Transverse colon (tissue), 4 donors: ENCODE measurements around the gene ECT2L. TPM values are rescaled to one million over a fixed set of nuclear protein-coding genes. Genes with fewer than 3 reads are reported as not detected.

Source experiments
- DNase-seq: peaks from one replicate; pipeline ENCODE4 v3.0.0-alpha.2; 2019
- H3K27ac ChIP-seq, 4 donors: fragments of 200-600 bp; sonication (generic); 2 replicates each; pipeline ENCODE4 v1.5.1; 2016 to 2018; ENCODE audit warnings: inconsistent platforms in 4 of 4
- H3K27me3 ChIP-seq: fragments of 200-600 bp; sonication (generic); 2 replicates; pipeline ENCODE4 v1.5.1; 2017; ENCODE audit warnings: inconsistent platforms
- H3K36me3 ChIP-seq, 4 donors: fragments of 200-600 bp; sonication (generic); 2 replicates each; pipeline ENCODE4 v1.5.1; 2017 to 2019; ENCODE audit warnings: inconsistent platforms in 4 of 4
- H3K4me1 ChIP-seq, 4 donors: fragments of 200-600 bp; sonication (generic); 2 replicates each; pipeline ENCODE4 v1.5.1; 2017 to 2020; ENCODE audit warnings: inconsistent platforms in 4 of 4
- H3K4me3 ChIP-seq, 4 donors: fragments of 200-600 bp; sonication (generic); 1 replicate in 1 of 4; 2 replicates in 3 of 4; pipeline versions ENCODE4 v1.5.1 to v1.6.1; 2017 to 2019; ENCODE audit warnings: inconsistent platforms in 4 of 4
- H3K9me3 ChIP-seq, 2 donors: fragments of 200-600 bp; sonication (generic); 2 replicates each; pipeline ENCODE4 v1.5.1; 2017 to 2019; ENCODE audit warnings: inconsistent platforms in 2 of 2
- EP300 ChIP-seq: sonication (generic); formaldehyde crosslinking; IDR thresholded peaks from one replicate; pipeline ENCODE4 v1.6.1; 2017; ENCODE audit warnings: antibody characterized with exemption, low read depth
- POLR2A ChIP-seq: fragments of 450-650 bp; IDR thresholded peaks from one replicate; pipeline ENCODE4 v1.6.1; 2016; ENCODE audit warnings: antibody characterized with exemption, mild to moderate bottlenecking, moderate library complexity
- POLR2AphosphoS5 ChIP-seq, 3 donors: sonication (generic); formaldehyde crosslinking; IDR thresholded peaks; one replicate each; pipeline ENCODE4 v1.6.1; 2016; ENCODE audit warnings: antibody characterized with exemption in 3 of 3
- WGBS, 2 donors: methylation state at CpG; one replicate each; pipeline ENCODE4 v1.1.5; 2018; ENCODE audit warnings: low coverage in 1 of 2; 5-methylcytosine and 5-hydroxymethylcytosine counted together
- in situ Hi-C, 4 donors: fragments of 200-750 bp; cut with MboI; loops; one replicate each; pipeline versions ENCODE4 v1.15.0 to v1.15.1; 2017; ENCODE audit warnings: low sequenced_read_pairs in 3 of 4, low pct_ligation_motif_present in 1 of 4, low pct_unique_long_range_greater_than_20kb in 1 of 4
- intact Hi-C: fragments of 100-400 bp; cut with DNase I; formaldehyde crosslinking; loops from one replicate; pipeline ENCODE4 v1.15.1; 2023; ENCODE audit warnings: low total_unique reads
- total RNA-seq, 4 donors: library from RNA; depleted of rRNA; stranded (reverse); fragments of >200 nt; gene quantifications; one replicate each; pipeline ENCODE4 v1.1.0, GENCODE V29; 2016
- TF ChIP-seq, protein P1 (sequence below), 5 experiments: fragments of 200-600 bp in 3 of 5; fragments of 450-650 bp in 2 of 5; sonication (generic) in 3 of 5; IDR thresholded peaks; 1 replicate in 2 of 5; 2 replicates in 3 of 5; pipeline ENCODE4 v1.5.1; 2016 to 2017; ENCODE audit warnings: antibody characterized with exemption in 5 of 5, inconsistent platforms in 3 of 5, mild to moderate bottlenecking in 2 of 5, moderate library complexity in 1 of 5

ECT2L gene
- total RNA-seq, 4 donors from 2014 or later: 0.16 TPM; not detected in 3

DNA sequence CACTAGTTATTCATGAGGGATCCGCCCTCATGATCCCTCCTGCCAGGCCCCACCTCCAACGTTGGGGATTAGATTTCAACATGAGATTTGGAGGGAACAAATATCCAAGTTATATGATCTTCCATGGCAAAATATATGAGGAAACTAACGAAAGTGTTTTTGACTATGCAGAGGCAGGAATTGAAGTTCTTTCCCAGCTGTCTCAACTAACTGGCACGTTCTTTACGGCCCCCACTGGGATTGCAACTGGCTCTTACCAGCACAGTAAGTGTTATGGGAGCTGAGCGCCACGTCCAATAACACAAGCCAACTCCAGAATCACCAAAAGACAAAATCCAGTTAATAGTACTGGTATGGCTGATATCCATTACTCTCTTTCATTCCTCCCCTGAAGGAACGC, 66.6 kb downstream of the ECT2L start:
- H3K4me1 ChIP-seq: no peaks in the 10 kb centered on the region
- H3K27ac ChIP-seq: no peak overlapping the region
- intact Hi-C loops: no loop called here
- H3K36me3 ChIP-seq: no peaks in the 10 kb centered on the region
- in situ Hi-C loops: no loop called here
- no peak overlapping the region for H3K4me3 ChIP-seq
- DNase-seq: no peak
- WGBS, 2 donors: 75 to 91% methylated on average over 1 to 8 of the region's 8 CpGs
- no peaks in the 10 kb centered on the region for H3K9me3 ChIP-seq
- TF ChIP-seq, protein P1, sequence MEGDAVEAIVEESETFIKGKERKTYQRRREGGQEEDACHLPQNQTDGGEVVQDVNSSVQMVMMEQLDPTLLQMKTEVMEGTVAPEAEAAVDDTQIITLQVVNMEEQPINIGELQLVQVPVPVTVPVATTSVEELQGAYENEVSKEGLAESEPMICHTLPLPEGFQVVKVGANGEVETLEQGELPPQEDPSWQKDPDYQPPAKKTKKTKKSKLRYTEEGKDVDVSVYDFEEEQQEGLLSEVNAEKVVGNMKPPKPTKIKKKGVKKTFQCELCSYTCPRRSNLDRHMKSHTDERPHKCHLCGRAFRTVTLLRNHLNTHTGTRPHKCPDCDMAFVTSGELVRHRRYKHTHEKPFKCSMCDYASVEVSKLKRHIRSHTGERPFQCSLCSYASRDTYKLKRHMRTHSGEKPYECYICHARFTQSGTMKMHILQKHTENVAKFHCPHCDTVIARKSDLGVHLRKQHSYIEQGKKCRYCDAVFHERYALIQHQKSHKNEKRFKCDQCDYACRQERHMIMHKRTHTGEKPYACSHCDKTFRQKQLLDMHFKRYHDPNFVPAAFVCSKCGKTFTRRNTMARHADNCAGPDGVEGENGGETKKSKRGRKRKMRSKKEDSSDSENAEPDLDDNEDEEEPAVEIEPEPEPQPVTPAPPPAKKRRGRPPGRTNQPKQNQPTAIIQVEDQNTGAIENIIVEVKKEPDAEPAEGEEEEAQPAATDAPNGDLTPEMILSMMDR (IDR thresholded peaks at IDR 0.05): no peak
- no peak for TF ChIP-seq POLR2AphosphoS5 (IDR thresholded peaks at IDR 0.05)
- TF ChIP-seq POLR2A: no peak
- TF ChIP-seq EP300: no peak
- H3K27me3 ChIP-seq: no peaks in the 10 kb centered on the region

DNA sequence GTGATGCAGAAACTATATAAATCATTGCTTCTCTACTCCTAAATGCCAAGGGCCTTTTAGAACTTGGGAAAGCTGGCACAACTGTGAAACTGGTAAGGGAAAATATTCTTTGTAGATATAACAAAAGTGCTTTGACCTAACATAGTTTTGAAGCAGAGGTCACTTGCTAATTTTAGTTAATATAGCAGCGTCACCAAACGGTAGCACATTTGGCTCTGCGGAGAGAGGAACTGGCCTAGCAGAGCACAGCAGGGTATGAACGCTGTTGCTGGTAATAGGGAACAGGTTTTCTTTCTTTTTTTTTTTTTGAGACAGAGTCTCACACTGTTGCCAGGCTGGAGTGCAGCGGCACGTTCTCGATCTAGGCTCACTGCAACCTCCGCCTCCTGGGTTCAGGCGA, 67.4 kb downstream of the ECT2L start:
- Histone ChIP-seq H3K4me1 (no peaks in the 10 kb centered on the region), H3K27me3 (no peaks in the 10 kb centered on the region), H3K36me3 (no peaks in the 10 kb centered on the region), H3K4me3 (no peak overlapping the region), H3K27ac (no peak overlapping the region), H3K9me3 (no peaks in the 10 kb centered on the region)
- in situ Hi-C loops (no loop called here), intact Hi-C loops (no loop called here)
- no peak for DNase-seq
- no peak for TF ChIP-seq POLR2A
- TF ChIP-seq, protein P1 (IDR thresholded peaks at IDR 0.05): no peak
- no peak for TF ChIP-seq POLR2AphosphoS5 (IDR thresholded peaks at IDR 0.05)
- TF ChIP-seq EP300: no peak
- 80% methylated on average over 8 to 9 of the region's 9 CpGs for WGBS, 2 donors

DNA sequence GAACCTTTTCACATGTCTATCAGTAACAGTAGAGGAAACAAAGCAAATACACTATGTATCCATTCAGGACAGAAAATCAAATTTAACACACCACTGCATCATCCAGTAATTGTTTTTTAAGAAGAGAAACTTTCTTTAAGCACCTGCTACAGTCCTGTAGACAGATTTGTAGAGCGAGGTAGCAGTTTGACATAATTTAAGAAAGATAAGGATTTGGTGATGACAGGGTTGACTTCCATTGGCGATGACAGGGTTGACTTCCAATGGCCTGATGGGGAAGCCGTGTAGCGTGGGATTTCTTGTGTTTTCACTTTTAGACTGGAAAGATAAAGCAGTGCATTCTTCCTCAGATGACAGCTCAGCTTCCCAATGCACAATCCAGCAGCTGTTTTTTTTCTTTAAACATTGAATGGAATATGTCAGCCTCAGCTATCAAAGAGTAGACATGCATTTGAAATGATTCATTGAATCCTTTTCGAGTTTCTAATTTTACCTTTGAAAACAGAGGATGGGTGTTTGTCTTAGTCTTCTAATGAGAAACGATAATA, 68.5 kb downstream of the ECT2L start:
- in situ Hi-C loops: no loop called here
- no peak for DNase-seq
- intact Hi-C loops: no loop called here
- Histone ChIP-seq H3K4me3 (no peak overlapping the region), H3K27ac (no peak overlapping the region), H3K4me1 (peaks cover 0 to 5% (median 0%) of the 10 kb centered on the region in 4 donors), H3K9me3 (no peaks in the 10 kb centered on the region), H3K36me3 (no peaks in the 10 kb centered on the region), H3K27me3 (no peaks in the 10 kb centered on the region)
- TF ChIP-seq POLR2A (no peak), POLR2AphosphoS5 (IDR thresholded peaks at IDR 0.05) (no peak), EP300 (no peak)
- TF ChIP-seq, protein P1 (IDR thresholded peaks at IDR 0.05): no peak
- whole genome bisulfite sequencing, 2 donors: 72 to 87% methylated on average over 5 to 6 of the region's 6 CpGs

DNA sequence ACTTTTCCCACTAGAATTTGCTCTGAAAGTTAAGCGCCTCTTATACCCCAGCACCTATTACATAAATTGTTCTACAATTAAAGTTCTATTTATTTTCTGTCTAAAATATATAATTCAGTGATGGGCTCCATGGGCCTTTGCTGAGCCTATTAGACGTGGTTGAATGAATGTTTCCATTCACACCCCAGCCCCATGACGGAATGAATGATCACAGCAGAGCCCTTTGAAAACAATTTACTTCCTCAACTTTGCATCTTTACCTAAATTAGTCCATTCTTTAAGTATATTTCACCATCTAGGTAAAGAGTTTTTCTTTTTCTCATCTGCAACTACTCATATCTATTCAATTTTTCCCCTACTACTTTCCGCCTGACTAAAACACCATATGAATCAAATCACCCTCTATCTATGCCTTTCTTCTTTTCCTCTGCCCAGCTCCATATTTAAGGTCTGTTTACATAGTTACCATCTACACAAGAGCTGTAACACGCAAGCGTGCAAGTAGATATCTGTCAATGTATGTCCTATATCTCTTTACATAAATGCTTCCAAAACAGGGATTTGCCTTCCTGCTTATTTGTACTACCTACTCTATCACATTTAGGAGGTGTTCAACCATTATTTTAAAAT, 69.7 kb downstream of the ECT2L start:
- Histone ChIP-seq H3K27ac (no peak overlapping the region), H3K27me3 (no peaks in the 10 kb centered on the region), H3K9me3 (no peaks in the 10 kb centered on the region), H3K4me1 (peaks cover 0 to 5% (median 0%) of the 10 kb centered on the region in 4 donors), H3K4me3 (no peak overlapping the region), H3K36me3 (no peaks in the 10 kb centered on the region)
- intact Hi-C loops (no loop called here), in situ Hi-C loops (no loop called here)
- WGBS, 2 donors: 81 to 87% methylated on average over 6 of the region's 6 CpGs
- no peak for TF ChIP-seq POLR2AphosphoS5 (IDR thresholded peaks at IDR 0.05)
- no peak for TF ChIP-seq EP300
- TF ChIP-seq, protein P1 (IDR thresholded peaks at IDR 0.05): no peak
- no peak for TF ChIP-seq POLR2A
- DNase-seq: no peak
